GM10266 (cell line): ENCODE results near the gene COL4A2.

Experiments
- DNase-seq: peaks from one replicate; pipeline ENCODE4 v3.0.0; 2012; ENCODE audit errors: extremely low spot score
- TF ChIP-seq, protein P1 (sequence below): IDR thresholded peaks from 2 replicates; pipeline ENCODE4 v1.5.1; 2012; ENCODE audit warnings: mild to moderate bottlenecking, low read depth; ENCODE audit not compliant: control insufficient read depth, insufficient read depth; ENCODE audit errors: missing control alignments

Gene COL4A2

GRCh38 chr13:110262508-110263291, 44.4 kb upstream of the COL4A2 start:
- TF ChIP-seq, protein P1, sequence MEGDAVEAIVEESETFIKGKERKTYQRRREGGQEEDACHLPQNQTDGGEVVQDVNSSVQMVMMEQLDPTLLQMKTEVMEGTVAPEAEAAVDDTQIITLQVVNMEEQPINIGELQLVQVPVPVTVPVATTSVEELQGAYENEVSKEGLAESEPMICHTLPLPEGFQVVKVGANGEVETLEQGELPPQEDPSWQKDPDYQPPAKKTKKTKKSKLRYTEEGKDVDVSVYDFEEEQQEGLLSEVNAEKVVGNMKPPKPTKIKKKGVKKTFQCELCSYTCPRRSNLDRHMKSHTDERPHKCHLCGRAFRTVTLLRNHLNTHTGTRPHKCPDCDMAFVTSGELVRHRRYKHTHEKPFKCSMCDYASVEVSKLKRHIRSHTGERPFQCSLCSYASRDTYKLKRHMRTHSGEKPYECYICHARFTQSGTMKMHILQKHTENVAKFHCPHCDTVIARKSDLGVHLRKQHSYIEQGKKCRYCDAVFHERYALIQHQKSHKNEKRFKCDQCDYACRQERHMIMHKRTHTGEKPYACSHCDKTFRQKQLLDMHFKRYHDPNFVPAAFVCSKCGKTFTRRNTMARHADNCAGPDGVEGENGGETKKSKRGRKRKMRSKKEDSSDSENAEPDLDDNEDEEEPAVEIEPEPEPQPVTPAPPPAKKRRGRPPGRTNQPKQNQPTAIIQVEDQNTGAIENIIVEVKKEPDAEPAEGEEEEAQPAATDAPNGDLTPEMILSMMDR = no peak
- DNase-seq = no peak

- TF ChIP-seq, protein P1 = no peak
Measured at GRCh38 chr13:110263404-110263803, 43.7 kb upstream of the COL4A2 start.

DNA sequence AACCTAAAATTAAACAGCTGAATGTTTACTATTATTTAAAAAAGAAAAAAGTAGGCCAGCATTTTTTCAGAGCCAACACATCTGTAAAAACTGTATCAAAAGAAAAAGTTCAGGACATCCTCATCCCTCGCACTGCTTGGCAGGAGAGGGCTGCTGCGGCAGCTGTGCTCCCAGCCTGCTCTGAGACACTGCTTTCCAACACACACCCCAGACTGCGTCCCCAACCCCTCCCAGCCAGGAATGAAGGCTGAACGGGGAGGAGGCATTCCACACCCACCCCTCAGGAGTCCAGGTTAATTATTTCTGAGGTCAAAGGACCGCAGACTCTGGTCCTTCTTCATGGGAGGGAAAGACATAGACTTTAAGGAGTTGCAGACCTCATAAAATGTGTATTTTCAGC, 43.2 kb upstream of the COL4A2 start:
- TF ChIP-seq, protein P1 = no peak
- no peak for DNase-seq

More at GRCh38 chr13:110263404-110263803, 43.7 kb upstream of the COL4A2 start:
- DNase-seq = no peak

DNA sequence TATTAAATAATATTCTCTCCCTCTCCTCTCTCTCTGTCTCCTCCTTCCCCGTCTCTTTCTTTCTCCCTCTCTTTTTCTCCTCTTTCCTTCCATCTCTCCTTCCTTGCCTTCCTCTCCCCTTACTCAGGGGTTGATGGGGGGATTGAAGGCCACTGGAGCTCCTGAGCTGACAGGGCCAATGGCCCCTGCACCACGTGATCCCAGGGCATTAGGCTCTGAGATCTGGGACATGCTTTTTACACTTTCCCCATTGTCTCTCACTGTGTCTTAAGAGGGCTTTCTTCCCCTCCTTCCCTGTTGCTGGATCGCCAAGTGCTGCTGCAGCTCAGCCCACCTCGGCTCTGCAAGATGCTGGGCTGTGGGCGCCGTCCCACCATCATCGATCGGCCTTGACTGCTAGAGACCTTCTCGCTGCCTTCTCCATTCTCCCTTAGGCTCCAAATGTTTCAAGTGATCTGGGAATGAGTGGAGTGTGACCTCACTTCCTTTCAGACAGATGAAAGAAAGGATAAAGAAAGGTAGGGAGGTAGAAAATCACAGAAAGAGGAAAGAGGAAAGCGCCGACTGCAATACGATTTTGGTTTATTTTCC, 42.3 kb upstream of the COL4A2 start:
- DNase-seq = no peak

DNA sequence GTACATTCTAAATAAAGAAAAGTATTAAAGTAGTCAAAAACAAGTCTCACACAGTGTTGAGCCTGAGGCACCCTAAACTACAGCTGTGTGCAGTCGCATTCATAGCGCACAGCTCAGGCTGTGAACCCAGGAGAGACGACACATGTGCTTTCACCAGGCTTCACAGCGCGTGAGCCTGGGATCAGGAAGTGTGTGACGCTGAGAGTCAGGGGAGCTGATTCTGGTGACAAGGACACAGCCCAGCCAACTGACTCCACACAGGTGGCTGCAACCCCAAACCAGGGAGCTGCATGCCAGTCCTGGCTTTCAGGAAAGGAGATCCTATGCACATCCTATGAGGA, 41.8 kb upstream of the COL4A2 start:
- TF ChIP-seq, protein P1 = no peak
- no peak for DNase-seq

More for the DNA sequence above, 42.3 kb upstream of the COL4A2 start:
- TF ChIP-seq, protein P1 = no peak

- DNase-seq = no peak
- TF ChIP-seq, protein P1 = no peak
Measured at GRCh38 chr13:110265682-110266430, 41.2 kb upstream of the COL4A2 start.

DNA sequence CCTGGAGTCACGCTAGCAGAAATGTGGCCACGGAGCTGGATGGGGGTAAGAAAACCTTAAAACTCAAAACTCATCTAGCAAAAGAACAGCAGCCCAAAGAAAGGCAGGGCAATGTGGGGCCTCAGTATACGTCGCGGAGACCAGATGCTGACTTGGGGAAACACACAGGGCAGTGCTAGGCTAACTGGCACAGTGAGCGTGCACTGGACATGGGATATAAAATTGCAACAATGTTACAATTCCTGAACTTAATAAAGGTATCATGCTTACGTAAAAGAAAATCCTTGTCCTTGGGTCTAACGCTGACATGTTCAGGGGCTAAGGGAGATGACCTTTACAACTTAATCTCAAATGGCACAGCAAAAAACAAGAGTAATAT, 40.7 kb upstream of the COL4A2 start:
- TF ChIP-seq, protein P1 = no peak
- no peak for DNase-seq
